Muscle of arm (tissue), 12 donors: ENCODE data around the gene SYNE3. TPM values are rescaled to one million over a fixed set of nuclear protein-coding genes. Genes with fewer than 3 reads are reported as not detected.

Source experiments
- DNase-seq: peaks from one replicate; pipeline ENCODE4 v3.0.0-alpha.2; 2013
- polyA plus RNA-seq, 12 donors: library from polyadenylated mRNA; unstranded; fragments of 120-200 nt; gene quantifications; one replicate each; pipeline ENCODE4 v1.2.1, GENCODE V29; 2013; ENCODE audit not compliant: insufficient read length in 12 of 12

Gene SYNE3
- polyA plus RNA-seq, 12 donors: 7.1 to 40.4 (median 10.1) TPM

DNA sequence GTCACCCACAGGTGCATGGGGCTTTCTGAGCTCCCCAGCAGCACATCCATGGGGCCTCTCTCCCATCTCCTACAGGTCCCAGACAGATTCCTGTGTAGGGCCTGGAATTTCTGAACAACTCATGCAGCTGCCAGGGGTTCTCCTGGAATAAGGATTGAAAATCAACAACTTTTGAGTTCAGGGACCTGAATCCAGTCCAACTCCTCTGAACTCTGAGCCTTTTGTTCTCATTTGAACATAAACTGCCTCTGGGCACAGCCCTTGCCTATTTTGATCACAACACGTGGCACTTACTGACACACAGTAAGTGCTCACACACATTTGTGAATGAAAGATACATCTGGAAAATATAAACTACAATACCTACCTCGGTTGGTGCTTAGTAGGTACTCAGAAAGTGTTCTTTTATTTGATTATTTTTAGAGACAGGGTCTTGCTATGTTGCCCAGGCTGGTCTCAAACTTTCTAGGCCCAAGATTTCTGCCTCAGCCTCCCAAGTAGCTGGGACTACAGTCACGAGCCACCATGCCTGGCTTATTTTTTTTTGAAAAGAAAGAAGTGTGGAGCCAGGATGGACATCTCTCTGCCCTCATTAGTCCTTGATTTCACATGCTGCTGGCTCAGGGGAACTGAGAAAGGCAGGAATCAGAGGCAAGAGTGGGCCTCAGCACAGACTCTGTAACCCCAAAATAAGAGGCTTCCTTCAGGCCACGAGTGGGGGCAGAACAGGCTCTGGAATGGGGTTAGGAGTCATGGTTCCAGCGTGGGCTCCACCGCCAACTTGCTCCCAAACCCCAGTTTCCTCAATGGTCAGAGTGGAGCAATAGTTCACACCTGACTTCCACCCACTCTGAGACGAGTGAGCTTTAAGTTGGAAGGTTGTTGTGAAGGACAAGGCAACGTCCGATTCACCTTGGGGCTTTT lies 27.0 kb downstream of the SYNE3 start:
- no peak for DNase-seq

DNA sequence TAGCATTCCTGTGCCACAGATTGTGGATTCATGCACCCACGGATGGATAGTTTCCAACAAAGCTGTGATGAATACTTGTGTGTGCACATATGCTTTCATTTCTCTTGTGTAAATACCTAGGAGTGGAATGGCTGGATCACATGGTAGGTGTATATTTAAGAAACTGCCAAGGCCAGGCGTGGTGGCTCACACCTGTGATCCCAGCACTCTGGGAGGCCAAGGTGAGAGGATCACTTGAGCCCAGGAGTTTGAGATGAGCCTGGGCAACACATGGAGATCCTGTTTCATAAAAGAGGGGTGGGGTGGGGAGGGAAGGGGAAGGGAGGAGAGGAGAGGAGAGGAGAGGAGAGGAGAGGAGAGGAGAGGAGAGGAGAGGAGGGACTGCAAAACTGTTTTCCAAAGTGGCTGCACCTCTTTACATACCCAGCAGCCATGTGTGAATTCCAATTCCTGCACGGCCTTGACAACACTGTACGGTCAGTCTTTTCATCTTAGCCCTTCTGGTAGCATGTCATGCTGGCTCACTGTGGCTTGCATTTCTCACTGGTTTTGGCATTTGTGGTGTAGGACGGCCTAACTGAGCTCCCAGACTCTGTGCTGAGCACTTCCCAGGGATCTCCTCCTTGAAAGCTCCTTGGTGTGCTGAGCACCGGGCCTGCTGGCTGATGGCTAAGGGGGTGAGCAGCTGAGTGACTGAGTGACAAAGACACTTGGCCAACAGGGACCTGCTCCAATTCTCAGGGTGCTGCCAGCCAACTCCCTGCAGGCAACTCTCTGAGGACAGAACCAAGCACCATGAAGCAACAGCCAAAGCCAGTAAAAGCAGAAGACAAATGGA lies 27.9 kb downstream of the SYNE3 start:
- DNase-seq: no peak

DNA sequence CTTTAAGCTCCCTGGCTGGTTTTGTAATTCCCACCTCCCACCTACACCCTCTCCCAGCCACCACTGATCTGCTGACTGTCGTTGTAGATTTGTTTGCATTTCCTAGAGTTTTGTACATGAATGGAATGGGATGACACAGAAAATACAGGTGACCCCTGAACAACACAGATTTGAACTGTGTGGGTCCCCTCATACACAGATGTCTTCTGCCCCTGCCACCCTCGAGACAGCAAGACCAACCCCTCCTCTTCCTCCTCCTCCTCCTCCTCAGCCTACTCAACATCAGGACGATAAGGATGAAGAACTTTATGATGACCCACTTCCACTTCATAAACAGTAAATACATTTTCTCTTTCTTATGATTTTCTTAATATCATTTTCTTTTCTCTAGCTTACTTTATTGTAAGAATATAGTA lies 28.8 kb downstream of the SYNE3 start:
- no peak for DNase-seq

DNA sequence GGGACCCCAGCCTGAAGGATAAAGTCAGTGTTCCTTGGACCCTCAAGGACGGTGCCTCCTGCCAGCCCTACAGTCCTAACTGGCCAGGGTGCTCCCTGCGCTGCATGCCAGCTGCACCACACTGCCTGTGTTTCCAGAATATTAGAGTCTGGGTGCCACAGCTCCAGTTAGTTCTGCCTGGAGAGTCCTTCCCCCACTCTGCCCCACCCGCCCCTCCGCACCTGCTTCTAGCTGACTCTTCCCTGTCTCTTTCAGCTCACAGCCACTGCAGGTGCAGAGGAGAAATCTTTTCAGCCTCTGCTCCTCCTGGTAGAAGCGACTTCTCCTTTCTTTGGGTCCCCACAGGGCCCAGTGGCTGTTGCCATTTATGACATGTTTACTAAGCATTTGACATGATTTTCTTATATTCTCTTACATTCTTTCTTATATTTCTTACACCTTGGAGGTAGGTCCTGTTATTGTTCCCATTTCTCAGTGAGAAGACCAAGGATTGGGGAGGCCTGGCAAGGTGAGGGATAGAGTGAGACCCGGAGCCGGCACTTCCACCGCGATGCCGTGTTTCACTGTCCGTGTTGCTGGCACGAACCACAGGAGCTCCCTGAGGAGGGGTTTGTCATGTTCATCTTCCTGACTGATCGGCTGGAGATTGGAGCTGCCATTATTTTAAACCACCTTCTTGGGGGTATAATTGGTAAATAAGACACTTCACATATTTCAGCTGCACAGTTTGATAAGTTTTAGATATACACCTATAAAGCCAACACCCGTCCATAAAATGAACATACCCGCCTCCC lies 29.4 kb downstream of the SYNE3 start:
- DNase-seq: no peak

DNA sequence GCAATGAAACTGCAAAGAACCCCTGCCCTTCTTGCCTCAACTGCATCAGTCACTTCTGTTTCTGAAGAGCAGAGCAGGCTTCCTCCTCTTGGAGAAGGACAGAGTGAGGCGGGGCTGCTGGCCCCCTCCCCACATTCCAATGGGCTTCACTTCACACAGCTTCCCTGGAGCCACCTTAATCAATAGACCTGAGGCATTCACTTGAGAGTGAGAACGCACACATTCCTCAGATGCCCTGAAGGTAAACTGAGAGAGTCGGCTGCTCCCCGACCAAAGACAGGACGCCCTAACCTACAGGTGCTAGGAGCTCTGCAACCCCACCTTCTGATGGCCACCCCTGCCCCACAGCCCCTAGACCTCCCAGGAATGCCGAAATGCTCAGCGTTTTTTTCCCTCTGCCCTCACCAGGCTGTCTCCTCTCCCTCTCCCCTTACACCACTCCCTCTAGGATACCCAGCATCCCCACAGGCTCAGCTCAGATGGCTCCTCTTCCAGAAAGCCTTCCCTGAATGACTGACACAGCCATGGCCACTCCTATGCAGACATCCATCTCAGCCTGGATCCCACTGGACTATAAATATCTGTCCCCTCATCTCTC lies 31.1 kb downstream of the SYNE3 start:
- DNase-seq: no peak

DNA sequence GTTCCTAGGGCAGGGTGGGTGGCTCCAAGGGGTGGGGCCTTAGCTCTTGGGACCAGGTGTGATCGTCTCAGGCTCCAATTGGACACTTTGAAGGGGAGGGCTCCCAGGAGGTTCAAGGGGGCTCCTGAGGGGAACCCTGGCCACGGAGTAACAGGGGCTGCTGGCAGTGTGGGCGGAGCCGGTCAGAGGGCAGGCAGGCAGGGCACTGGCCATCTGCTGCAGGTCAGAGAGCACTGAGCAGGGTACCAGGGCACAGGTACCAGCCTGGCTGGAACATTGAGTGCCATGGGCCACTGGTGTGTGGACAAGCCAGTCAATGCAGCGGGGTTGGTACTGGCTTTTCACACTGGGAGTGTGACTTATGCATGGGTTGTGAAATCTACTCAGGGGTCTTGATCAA lies 32.2 kb downstream of the SYNE3 start:
- DNase-seq: no peak

GRCh38 chr14:95483309-95484165 lies 32.9 kb downstream of the SYNE3 start:
- DNase-seq: no peak

GRCh38 chr14:95482627-95483308 lies 33.7 kb downstream of the SYNE3 start:
- no peak for DNase-seq

- no peak for DNase-seq
Measured at GRCh38 chr14:95481391-95482022, 34.9 kb downstream of the SYNE3 start.

- no peak for DNase-seq
Measured at GRCh38 chr14:95480887-95481226, 35.6 kb downstream of the SYNE3 start.

- no peak for DNase-seq
Measured at GRCh38 chr14:95480109-95480886, 36.2 kb downstream of the SYNE3 start.

- no peak for DNase-seq
Measured at GRCh38 chr14:95479494-95479893, 37.0 kb downstream of the SYNE3 start.

DNA sequence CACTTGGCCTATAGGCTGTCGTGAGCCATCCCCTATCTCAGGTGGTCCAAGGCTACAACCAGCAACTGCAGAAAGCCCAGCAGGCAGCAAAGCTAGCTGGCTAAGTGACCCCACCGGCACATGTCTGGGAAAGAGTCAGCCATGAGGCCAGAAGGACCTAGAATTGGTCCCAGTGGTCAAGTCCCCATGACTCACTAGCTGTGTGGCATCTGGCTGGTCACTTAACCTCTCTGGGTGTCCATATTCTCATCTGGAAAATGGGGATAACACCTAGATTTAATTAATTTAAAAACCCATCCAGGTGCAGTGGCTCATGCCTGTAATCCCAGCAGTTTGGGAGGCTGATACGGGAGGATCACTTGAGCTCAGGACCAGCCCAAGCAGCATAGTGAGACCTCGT lies 37.6 kb downstream of the SYNE3 start:
- DNase-seq: no peak

- DNase-seq: no peak
Measured at GRCh38 chr14:95478309-95478708, 38.1 kb downstream of the SYNE3 start.

- no peak for DNase-seq
Measured at GRCh38 chr14:95477411-95478269, 38.8 kb downstream of the SYNE3 start.

GRCh38 chr14:95476747-95477146 lies 39.7 kb downstream of the SYNE3 start:
- DNase-seq: no peak

DNA sequence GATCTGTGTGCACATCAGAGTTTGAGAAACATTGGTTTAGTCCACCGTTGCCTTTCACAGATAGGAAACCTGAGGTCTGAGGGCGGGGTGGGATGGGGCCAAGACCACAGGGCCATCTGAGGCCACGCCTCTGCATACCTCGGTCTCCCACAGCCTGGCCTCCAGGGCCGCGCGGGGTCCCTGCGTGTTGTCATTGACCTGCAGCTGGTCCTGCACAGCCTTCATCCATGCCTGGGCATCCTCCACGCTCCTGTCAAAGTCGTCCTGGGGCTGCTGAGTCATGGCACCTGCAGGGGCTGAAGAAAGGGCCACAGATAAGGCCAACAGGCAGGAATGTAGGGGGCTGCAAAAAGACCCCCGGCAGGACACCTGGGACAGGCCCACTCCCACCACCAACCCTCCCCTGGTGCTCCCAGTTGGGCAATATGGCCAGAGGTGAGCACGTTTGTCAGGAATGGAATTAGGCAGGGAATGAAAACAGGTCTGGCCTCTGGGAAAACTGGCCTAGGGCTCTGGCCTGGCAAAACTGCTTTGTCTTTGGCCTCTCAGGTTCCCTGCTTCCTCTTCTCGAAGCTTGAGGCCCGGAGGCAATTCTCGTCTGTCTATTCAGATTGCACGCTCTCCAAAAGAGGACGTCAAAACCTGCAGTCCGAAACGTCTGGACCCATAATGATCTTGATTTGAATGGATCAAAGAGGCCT lies 40.8 kb downstream of the SYNE3 start:
- no peak for DNase-seq
